Transverse colon (tissue), 4 donors: Measurements from ENCODE around the gene CDH12.
"Not testable (repeated sequence)": the region's sequence is repeated elsewhere in the genome, so short reads cannot be mapped to it uniquely, and the experiment has no call there.

ENCODE experiments used
- CTCF ChIP-seq, 5 experiments: fragments of 200-600 bp in 3 of 5; fragments of 450-650 bp in 2 of 5; sonication (generic) in 3 of 5; IDR thresholded peaks; 1 replicate in 2 of 5; 2 replicates in 3 of 5; pipeline ENCODE4 v1.5.1; 2016 to 2017; ENCODE audit warnings: antibody characterized with exemption in 5 of 5, inconsistent platforms in 3 of 5, mild to moderate bottlenecking in 2 of 5, moderate library complexity in 1 of 5
- EP300 ChIP-seq: sonication (generic); formaldehyde crosslinking; IDR thresholded peaks from one replicate; pipeline ENCODE4 v1.6.1; 2017; ENCODE audit warnings: antibody characterized with exemption, low read depth
- POLR2A ChIP-seq: fragments of 450-650 bp; IDR thresholded peaks from one replicate; pipeline ENCODE4 v1.6.1; 2016; ENCODE audit warnings: antibody characterized with exemption, mild to moderate bottlenecking, moderate library complexity
- POLR2AphosphoS5 ChIP-seq, 3 donors: sonication (generic); formaldehyde crosslinking; IDR thresholded peaks; one replicate each; pipeline ENCODE4 v1.6.1; 2016; ENCODE audit warnings: antibody characterized with exemption in 3 of 3

DNA sequence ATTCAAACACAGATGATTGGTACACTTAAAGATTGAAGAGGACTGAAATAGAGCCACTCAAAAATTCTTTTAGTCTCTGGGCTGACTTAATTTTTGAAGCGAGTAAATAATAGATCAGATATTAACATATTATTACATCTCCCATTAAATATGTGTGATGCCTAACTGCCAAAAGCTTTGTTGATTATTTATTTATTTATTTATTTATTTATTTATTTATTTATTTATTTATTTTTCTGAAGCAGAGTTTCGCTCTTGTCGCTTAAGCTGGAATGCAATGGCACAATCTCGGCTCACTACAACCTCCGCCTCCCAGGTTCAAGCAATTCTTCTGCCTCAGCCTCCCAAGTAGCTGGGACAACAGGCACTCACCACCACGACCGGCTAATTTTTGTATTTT is 587.3 kb downstream of the CDH12 start:
- not testable (repeated sequence) for TF ChIP-seq CTCF (IDR thresholded peaks at IDR 0.05); POLR2A; POLR2AphosphoS5 (IDR thresholded peaks at IDR 0.05); EP300
